WTC11 (cell line): ENCODE results near the gene OTUB2. TPM values are rescaled to one million over a fixed set of nuclear protein-coding genes. Genes with fewer than 3 reads are reported as not detected.
A peak's percentile ranks its signal among the peaks of the same experiment; 100 is the strongest.

Source experiments
- ATAC-seq: fragments of 200-7000 bp; cut with Tn5 transposase; 2 replicates; pipeline ENCODE4 v1.10.0; 2021; ENCODE audit warnings: mild to moderate bottlenecking, moderate library complexity
- CTCF ChIA-PET: fragments of 300-600 bp; sonication (Branson Sonifier 250); formaldehyde crosslinking; loops from one replicate; lab custom pipeline; 2021; ENCODE audit warnings: antibody characterized with exemption; lab: Charles Lee
- POLR2A ChIA-PET: fragments of 350-600 bp; sonication (Branson Sonifier 250); formaldehyde crosslinking; loops from one replicate; lab custom pipeline; 2021; ENCODE audit warnings: antibody characterized with exemption; lab: Charles Lee
- DNase-seq: peaks from one replicate; pipeline ENCODE4 v3.0.0; 2021; ENCODE audit warnings: low spot score
- H3K27ac Mint-ChIP-seq: 2 replicates; pipeline ENCODE4 v1.8.0; 2021; ENCODE audit warnings: mixed read lengths
- H3K27me3 Mint-ChIP-seq: 2 replicates; pipeline ENCODE4 v1.8.0; 2021; ENCODE audit warnings: low read depth, mild to moderate bottlenecking, moderate library complexity, mixed read lengths
- H3K36me3 Mint-ChIP-seq: 2 replicates; pipeline ENCODE4 v1.8.0; 2021; ENCODE audit warnings: mixed read lengths
- H3K4me1 Mint-ChIP-seq: 2 replicates; pipeline ENCODE4 v1.8.0; 2022; ENCODE audit warnings: mixed read lengths
- H3K4me3 Mint-ChIP-seq: 2 replicates; pipeline ENCODE4 v1.8.0; 2021; ENCODE audit warnings: mild to moderate bottlenecking, moderate library complexity, mixed read lengths
- H3K9me3 Mint-ChIP-seq: 2 replicates; pipeline ENCODE4 v1.8.0; 2021; ENCODE audit warnings: mixed read lengths
- ESRRA ChIP-seq: sonication (generic); formaldehyde crosslinking; IDR thresholded peaks from 2 replicates; pipeline ENCODE4 v1.8.1; 2022; ENCODE audit warnings: mild to moderate bottlenecking, missing genetic modification reagents, borderline replicate concordance
- FOXJ3 ChIP-seq: sonication (generic); formaldehyde crosslinking; IDR thresholded peaks from 2 replicates; pipeline ENCODE4 v1.9.0; 2021; ENCODE audit warnings: missing genetic modification reagents, mild to moderate bottlenecking, borderline replicate concordance
- FOXK1 ChIP-seq: sonication (generic); formaldehyde crosslinking; IDR thresholded peaks from 2 replicates; pipeline ENCODE4 v1.8.0; 2022; ENCODE audit warnings: mild to moderate bottlenecking, moderate library complexity, missing genetic modification reagents
- GABPB1 ChIP-seq: sonication (generic); formaldehyde crosslinking; IDR thresholded peaks from 2 replicates; pipeline ENCODE4 v1.8.1; 2023; ENCODE audit warnings: mild to moderate bottlenecking, missing genetic modification reagents
- HMGA2 ChIP-seq: fragments of 250-450 bp; sonication (Bioruptor Pico); IDR thresholded peaks from 2 replicates; pipeline ENCODE4 v1.4.0; 2021; ENCODE audit warnings: mild to moderate bottlenecking, moderate library complexity
- HMGXB4 ChIP-seq: sonication (generic); formaldehyde crosslinking; IDR thresholded peaks from 2 replicates; pipeline ENCODE4 v1.8.1; 2023; ENCODE audit warnings: mild to moderate bottlenecking, moderate library complexity, missing genetic modification reagents
- JAZF1 ChIP-seq: fragments of 250-450 bp; sonication (Bioruptor Pico); IDR thresholded peaks from 2 replicates; pipeline ENCODE4 v1.9.0; 2021; ENCODE audit warnings: moderate library complexity, mild to moderate bottlenecking, inconsistent platforms
- JUN ChIP-seq: sonication (generic); formaldehyde crosslinking; IDR thresholded peaks from 2 replicates; pipeline ENCODE4 v1.8.0; 2023; ENCODE audit warnings: mild to moderate bottlenecking, missing genetic modification reagents
- MAX ChIP-seq: sonication (generic); formaldehyde crosslinking; IDR thresholded peaks from 2 replicates; pipeline ENCODE4 v1.8.0; 2022; ENCODE audit warnings: mild to moderate bottlenecking, missing genetic modification reagents
- NFYB ChIP-seq: sonication (generic); formaldehyde crosslinking; conservative IDR thresholded peaks from 2 replicates; pipeline ENCODE4 v1.8.0; 2022; ENCODE audit warnings: low read depth, missing genetic modification reagents
- NR1H2 ChIP-seq: sonication (generic); formaldehyde crosslinking; IDR thresholded peaks from 2 replicates; pipeline ENCODE4 v1.9.0; 2021; ENCODE audit warnings: mild to moderate bottlenecking, moderate library complexity, missing genetic modification reagents
- PRRX2 ChIP-seq: fragments of 250-450 bp; sonication (Bioruptor Pico); IDR thresholded peaks from 2 replicates; pipeline ENCODE4 v1.8.0; 2021; ENCODE audit warnings: mild to moderate bottlenecking
- ZMAT4 ChIP-seq: fragments of 250-450 bp; sonication (Bioruptor Pico); IDR thresholded peaks from 2 replicates; pipeline ENCODE4 v1.9.0; 2021; ENCODE audit warnings: mild to moderate bottlenecking
- ZNF121 ChIP-seq: sonication (generic); formaldehyde crosslinking; IDR thresholded peaks from 2 replicates; pipeline ENCODE4 v1.8.0; 2023; ENCODE audit warnings: missing genetic modification reagents
- ZNF317 ChIP-seq: sonication (generic); formaldehyde crosslinking; IDR thresholded peaks from 2 replicates; pipeline ENCODE4 v1.8.1; 2023; ENCODE audit warnings: low read depth, mild to moderate bottlenecking, moderate library complexity, missing genetic modification reagents, borderline replicate concordance
- ZNF671 ChIP-seq: fragments of 250-450 bp; sonication (Bioruptor Pico); IDR thresholded peaks from 2 replicates; pipeline ENCODE4 v1.8.0; 2021; ENCODE audit warnings: mild to moderate bottlenecking
- total RNA-seq: library from RNA; stranded (reverse); gene quantifications from 3 replicates; pipeline ENCODE4 v1.2.3, GENCODE V29; 2021
- TF ChIP-seq, protein P1 (sequence below): sonication (generic); formaldehyde crosslinking; IDR thresholded peaks from 2 replicates; pipeline ENCODE4 v1.8.1; 2022; ENCODE audit warnings: mild to moderate bottlenecking, missing genetic modification reagents, moderate library complexity, borderline replicate concordance
- TF ChIP-seq, protein P2 (sequence below): sonication (generic); formaldehyde crosslinking; IDR thresholded peaks from 2 replicates; pipeline ENCODE4 v1.8.0; 2023; ENCODE audit warnings: missing genetic modification reagents

The OTUB2 gene
- total RNA-seq, 1 experiment from 2014 or later, result 3.5 TPM

GRCh38 chr14:94058128-94058673 lies 32.1 kb downstream of the OTUB2 start:
- ATAC-seq (no peak), DNase-seq (no peak)
- ChIA-PET POLR2A (no interaction called here), CTCF (interaction anchor here (1.0 kb wide), 1 partner anchor 22 kb away, joined by 3 read pairs; no protein-coding TSS in a partner anchor)
- Mint-ChIP-seq H3K9me3 (no peaks in the 10 kb centered on the region), H3K4me1 (peaks cover 11% of the 10 kb centered on the region), H3K27ac (no peak overlapping the region), H3K4me3 (no peak overlapping the region), H3K36me3 (peaks cover 85% of the 10 kb centered on the region), H3K27me3 (no peaks in the 10 kb centered on the region)
- TF ChIP-seq FOXK1 (no peak), MAX (no peak), HMGA2 (no peak), ZNF671 (CRISPR knock-in tag) (no peak), JAZF1 (CRISPR knock-in tag) (no peak), ESRRA (CRISPR knock-in tag) (no peak)
- TF ChIP-seq, protein P1, sequence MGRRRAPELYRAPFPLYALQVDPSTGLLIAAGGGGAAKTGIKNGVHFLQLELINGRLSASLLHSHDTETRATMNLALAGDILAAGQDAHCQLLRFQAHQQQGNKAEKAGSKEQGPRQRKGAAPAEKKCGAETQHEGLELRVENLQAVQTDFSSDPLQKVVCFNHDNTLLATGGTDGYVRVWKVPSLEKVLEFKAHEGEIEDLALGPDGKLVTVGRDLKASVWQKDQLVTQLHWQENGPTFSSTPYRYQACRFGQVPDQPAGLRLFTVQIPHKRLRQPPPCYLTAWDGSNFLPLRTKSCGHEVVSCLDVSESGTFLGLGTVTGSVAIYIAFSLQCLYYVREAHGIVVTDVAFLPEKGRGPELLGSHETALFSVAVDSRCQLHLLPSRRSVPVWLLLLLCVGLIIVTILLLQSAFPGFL (CRISPR knock-in tag), result no peak

DNA sequence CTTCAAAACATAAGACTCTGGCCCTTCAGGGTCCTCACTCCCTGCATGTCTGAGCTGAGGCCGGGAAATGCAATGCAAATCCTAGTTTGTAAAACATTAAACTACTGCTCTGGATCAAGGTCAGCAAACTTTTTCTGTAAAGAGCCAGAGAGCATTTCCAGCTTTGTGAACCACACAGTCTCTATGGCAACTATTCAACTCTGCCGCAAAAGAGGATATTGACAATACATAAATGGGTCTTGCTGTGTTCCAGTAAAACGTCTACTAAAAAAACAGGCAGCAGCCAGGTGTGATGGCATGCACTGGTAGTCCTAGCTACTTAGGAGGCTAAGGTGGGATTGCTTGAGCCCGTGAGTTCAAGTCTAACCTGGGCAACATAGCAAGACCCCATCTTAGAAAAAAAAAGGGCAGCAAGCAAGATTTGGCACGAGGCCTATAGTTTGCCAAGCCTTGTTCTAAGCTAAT lies 32.6 kb downstream of the OTUB2 start:
- Mint-ChIP-seq H3K36me3 (peaks cover 85% of the 10 kb centered on the region), H3K4me3 (no peak overlapping the region), H3K4me1 (peaks cover 11% of the 10 kb centered on the region), H3K27me3 (no peaks in the 10 kb centered on the region), H3K9me3 (no peaks in the 10 kb centered on the region), H3K27ac (no peak overlapping the region)
- DNase-seq (no peak), ATAC-seq (no peak)
- ChIA-PET CTCF (interaction anchor here (1.0 kb wide), 1 partner anchor 23 kb away, joined by 3 read pairs; no protein-coding TSS in a partner anchor), POLR2A (no interaction called here)
- TF ChIP-seq FOXJ3 (CRISPR knock-in tag) (no peak), ZNF121 (CRISPR knock-in tag) (peak; percentile 44; the same call in 1 of the 2 replicates)

DNA sequence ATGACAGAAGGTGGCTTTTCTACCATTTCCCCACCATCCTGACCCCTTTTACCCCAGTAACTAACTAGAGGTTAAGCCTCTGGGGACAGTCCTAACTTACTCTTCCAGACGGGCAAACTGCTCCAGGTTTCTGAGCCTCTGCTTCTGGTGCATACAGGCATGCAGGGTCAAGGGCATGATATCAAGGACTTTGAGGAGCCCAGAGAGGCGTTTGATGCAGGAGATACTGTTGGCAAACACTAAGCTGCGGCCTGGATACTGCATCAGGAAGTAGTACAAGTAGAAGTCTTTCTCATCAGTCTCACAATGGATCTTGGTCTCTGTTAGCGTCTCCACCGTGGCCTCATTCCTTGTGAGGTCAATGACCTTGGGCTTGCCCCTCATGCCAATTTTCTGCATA lies 33.9 kb downstream of the OTUB2 start:
- ChIA-PET POLR2A (no interaction called here), CTCF (no interaction called here)
- ATAC-seq (no peak), DNase-seq (no peak)
- TF ChIP-seq GABPB1, result no peak
- TF ChIP-seq NR1H2, result no peak
- TF ChIP-seq, protein P2, sequence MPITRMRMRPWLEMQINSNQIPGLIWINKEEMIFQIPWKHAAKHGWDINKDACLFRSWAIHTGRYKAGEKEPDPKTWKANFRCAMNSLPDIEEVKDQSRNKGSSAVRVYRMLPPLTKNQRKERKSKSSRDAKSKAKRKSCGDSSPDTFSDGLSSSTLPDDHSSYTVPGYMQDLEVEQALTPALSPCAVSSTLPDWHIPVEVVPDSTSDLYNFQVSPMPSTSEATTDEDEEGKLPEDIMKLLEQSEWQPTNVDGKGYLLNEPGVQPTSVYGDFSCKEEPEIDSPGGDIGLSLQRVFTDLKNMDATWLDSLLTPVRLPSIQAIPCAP, result no peak
- TF ChIP-seq PRRX2, result no peak
- no peak for TF ChIP-seq ZNF317 (CRISPR knock-in tag)
- TF ChIP-seq JUN, result no peak
- no peak for TF ChIP-seq ZNF121 (CRISPR knock-in tag)
- no peak for TF ChIP-seq NFYB (CRISPR knock-in tag)
- TF ChIP-seq HMGXB4 (CRISPR knock-in tag), result no peak
- no peak for TF ChIP-seq ZMAT4 (CRISPR knock-in tag)
- Mint-ChIP-seq H3K27me3 (no peaks in the 10 kb centered on the region), H3K9me3 (no peaks in the 10 kb centered on the region), H3K4me3 (no peak overlapping the region), H3K4me1 (peaks cover 14% of the 10 kb centered on the region), H3K36me3 (peaks cover 72% of the 10 kb centered on the region), H3K27ac (no peak overlapping the region)
